ENCODE data around the gene MYO1A. TPM values are rescaled to one million over a fixed set of nuclear protein-coding genes. Genes with fewer than 3 reads are reported as not detected.

Gene MYO1A
- total and polyA plus RNA-seq, 10 of the 15 experiments (the other 5 are each of a cell fraction or from before 2014, with no cell fraction given) = 0.01 to 0.34 (median 0.15) TPM; not detected in 2

GRCh38 chr12:57087010-57087690 is 37.2 kb upstream of the MYO1A start (continued):
- TF ChIP-seq, protein P1, sequence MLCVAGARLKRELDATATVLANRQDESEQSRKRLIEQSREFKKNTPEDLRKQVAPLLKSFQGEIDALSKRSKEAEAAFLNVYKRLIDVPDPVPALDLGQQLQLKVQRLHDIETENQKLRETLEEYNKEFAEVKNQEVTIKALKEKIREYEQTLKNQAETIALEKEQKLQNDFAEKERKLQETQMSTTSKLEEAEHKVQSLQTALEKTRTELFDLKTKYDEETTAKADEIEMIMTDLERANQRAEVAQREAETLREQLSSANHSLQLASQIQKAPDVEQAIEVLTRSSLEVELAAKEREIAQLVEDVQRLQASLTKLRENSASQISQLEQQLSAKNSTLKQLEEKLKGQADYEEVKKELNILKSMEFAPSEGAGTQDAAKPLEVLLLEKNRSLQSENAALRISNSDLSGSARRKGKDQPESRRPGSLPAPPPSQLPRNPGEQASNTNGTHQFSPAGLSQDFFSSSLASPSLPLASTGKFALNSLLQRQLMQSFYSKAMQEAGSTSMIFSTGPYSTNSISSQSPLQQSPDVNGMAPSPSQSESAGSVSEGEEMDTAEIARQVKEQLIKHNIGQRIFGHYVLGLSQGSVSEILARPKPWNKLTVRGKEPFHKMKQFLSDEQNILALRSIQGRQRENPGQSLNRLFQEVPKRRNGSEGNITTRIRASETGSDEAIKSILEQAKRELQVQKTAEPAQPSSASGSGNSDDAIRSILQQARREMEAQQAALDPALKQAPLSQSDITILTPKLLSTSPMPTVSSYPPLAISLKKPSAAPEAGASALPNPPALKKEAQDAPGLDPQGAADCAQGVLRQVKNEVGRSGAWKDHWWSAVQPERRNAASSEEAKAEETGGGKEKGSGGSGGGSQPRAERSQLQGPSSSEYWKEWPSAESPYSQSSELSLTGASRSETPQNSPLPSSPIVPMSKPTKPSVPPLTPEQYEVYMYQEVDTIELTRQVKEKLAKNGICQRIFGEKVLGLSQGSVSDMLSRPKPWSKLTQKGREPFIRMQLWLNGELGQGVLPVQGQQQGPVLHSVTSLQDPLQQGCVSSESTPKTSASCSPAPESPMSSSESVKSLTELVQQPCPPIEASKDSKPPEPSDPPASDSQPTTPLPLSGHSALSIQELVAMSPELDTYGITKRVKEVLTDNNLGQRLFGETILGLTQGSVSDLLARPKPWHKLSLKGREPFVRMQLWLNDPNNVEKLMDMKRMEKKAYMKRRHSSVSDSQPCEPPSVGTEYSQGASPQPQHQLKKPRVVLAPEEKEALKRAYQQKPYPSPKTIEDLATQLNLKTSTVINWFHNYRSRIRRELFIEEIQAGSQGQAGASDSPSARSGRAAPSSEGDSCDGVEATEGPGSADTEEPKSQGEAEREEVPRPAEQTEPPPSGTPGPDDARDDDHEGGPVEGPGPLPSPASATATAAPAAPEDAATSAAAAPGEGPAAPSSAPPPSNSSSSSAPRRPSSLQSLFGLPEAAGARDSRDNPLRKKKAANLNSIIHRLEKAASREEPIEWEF (IDR thresholded peaks at IDR 0.05; ENCODE audit: insufficient replicate concordance, low read depth, low read length) = no peak
- TF ChIP-seq, protein P2, sequence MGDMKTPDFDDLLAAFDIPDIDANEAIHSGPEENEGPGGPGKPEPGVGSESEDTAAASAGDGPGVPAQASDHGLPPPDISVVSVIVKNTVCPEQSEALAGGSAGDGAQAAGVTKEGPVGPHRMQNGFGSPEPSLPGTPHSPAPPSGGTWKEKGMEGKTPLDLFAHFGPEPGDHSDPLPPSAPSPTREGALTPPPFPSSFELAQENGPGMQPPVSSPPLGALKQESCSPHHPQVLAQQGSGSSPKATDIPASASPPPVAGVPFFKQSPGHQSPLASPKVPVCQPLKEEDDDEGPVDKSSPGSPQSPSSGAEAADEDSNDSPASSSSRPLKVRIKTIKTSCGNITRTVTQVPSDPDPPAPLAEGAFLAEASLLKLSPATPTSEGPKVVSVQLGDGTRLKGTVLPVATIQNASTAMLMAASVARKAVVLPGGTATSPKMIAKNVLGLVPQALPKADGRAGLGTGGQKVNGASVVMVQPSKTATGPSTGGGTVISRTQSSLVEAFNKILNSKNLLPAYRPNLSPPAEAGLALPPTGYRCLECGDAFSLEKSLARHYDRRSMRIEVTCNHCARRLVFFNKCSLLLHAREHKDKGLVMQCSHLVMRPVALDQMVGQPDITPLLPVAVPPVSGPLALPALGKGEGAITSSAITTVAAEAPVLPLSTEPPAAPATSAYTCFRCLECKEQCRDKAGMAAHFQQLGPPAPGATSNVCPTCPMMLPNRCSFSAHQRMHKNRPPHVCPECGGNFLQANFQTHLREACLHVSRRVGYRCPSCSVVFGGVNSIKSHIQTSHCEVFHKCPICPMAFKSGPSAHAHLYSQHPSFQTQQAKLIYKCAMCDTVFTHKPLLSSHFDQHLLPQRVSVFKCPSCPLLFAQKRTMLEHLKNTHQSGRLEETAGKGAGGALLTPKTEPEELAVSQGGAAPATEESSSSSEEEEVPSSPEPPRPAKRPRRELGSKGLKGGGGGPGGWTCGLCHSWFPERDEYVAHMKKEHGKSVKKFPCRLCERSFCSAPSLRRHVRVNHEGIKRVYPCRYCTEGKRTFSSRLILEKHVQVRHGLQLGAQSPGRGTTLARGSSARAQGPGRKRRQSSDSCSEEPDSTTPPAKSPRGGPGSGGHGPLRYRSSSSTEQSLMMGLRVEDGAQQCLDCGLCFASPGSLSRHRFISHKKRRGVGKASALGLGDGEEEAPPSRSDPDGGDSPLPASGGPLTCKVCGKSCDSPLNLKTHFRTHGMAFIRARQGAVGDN (IDR thresholded peaks at IDR 0.05) = no peak
- TF ChIP-seq RAD51 (IDR thresholded peaks at IDR 0.05) (no peak), KLF5 (IDR thresholded peaks at IDR 0.05; ENCODE audit: partially characterized antibody) (no peak), GABPA (IDR thresholded peaks at IDR 0.05; ENCODE audit: low read depth) (no peak), EGR1 (IDR thresholded peaks at IDR 0.05; ENCODE audit: borderline replicate concordance in 1 of 2, low read depth in 2 of 2, low read length in 2 of 2) (peak; percentile 42 to 100), NR2C1 (IDR thresholded peaks at IDR 0.05) (no peak), HDAC2 (IDR thresholded peaks at IDR 0.05) (no peak), NFIC (IDR thresholded peaks at IDR 0.05; ENCODE audit: low read depth, low read length) (no peak)
- TF ChIP-seq, protein P3, sequence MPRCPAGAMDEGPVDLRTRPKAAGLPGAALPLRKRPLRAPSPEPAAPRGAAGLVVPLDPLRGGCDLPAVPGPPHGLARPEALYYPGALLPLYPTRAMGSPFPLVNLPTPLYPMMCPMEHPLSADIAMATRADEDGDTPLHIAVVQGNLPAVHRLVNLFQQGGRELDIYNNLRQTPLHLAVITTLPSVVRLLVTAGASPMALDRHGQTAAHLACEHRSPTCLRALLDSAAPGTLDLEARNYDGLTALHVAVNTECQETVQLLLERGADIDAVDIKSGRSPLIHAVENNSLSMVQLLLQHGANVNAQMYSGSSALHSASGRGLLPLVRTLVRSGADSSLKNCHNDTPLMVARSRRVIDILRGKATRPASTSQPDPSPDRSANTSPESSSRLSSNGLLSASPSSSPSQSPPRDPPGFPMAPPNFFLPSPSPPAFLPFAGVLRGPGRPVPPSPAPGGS (IDR thresholded peaks at IDR 0.05; ENCODE audit: borderline replicate concordance, insufficient read depth, low read depth, low read length, poor library complexity, severe bottlenecking) = no peak
- TF ChIP-seq, protein P4, sequence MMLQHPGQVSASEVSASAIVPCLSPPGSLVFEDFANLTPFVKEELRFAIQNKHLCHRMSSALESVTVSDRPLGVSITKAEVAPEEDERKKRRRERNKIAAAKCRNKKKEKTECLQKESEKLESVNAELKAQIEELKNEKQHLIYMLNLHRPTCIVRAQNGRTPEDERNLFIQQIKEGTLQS (IDR thresholded peaks at IDR 0.05; ENCODE audit: borderline replicate concordance, extremely low read depth, low read depth, low read length) = no peak
- TF ChIP-seq, protein P5, sequence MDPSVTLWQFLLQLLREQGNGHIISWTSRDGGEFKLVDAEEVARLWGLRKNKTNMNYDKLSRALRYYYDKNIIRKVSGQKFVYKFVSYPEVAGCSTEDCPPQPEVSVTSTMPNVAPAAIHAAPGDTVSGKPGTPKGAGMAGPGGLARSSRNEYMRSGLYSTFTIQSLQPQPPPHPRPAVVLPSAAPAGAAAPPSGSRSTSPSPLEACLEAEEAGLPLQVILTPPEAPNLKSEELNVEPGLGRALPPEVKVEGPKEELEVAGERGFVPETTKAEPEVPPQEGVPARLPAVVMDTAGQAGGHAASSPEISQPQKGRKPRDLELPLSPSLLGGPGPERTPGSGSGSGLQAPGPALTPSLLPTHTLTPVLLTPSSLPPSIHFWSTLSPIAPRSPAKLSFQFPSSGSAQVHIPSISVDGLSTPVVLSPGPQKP (IDR thresholded peaks at IDR 0.05; ENCODE audit: low read depth, low read length) = no peak

Measured in GM12878 (cell line).